ENCODE results near the gene HTR5A.
"Not testable (repeated sequence)": the region's sequence is repeated elsewhere in the genome, so short reads cannot be mapped to it uniquely, and the experiment has no call there.

Gene HTR5A

DNA sequence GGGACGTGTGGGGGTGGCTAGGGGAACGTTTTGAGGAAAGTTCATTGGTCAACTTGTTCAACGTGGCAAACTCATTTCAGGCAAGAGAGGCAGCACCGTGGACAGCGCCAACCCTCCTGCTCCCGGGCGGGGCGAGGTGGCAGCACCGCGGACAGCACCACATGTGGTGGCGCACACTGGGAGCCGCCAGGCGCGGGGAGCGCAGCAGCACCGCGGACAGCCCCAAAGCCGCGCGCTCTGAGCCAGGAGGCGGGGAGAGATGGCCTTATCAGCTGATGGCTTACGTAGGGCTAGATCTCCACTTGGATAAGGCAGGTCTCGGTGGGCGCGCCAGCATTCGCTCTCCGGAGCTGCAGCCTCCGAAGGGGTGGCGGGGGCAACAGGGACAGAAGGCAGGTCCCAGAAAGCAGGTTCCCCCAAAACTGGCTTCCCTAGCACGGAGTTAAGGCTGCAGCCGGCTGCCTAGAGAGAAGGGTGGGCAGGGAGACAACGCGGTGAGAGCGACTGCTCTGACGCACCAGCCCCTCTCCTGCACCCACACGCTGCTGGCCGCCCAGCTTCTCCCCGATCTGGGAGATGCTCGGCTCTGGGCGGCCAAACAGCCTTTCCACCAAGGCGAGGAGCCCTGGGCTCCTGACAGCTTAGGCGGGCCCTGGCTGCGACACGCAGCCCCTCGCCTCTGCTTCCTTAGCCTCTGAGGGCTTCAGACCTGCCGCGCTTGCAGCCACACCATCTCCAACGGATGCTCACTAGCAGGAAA, at the start of gene HTR5A:
TSS of gene HTR5A (plus strand) at position 333 of the 760 bp plus-strand sequence. CDS start 576 bp downstream, outside the sequence.
- DNase-seq = no peak

DNA sequence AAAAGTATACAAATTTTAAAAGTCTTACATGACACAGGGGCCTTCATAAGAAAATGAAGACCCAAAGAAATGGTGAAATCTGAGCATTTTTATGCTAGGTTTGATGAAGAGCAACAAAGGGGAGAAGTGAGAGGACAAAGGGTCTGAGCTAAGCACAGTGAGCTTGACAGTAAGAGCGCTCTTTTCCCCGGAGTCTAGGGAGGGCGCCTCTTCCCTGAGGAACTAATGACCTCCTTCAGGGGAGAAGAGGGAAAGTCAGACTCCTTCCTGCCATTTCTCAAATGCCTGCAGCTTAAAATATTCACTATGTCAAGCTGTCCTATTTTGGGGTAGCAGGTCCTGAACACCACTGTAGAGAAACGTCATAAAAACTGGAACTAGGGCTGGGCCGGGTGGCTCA, 49.1 kb upstream of the HTR5A start:
- no peak for DNase-seq

GRCh38 chr7:155021699-155022145, 48.4 kb upstream of the HTR5A start:
- no peak for DNase-seq

DNA sequence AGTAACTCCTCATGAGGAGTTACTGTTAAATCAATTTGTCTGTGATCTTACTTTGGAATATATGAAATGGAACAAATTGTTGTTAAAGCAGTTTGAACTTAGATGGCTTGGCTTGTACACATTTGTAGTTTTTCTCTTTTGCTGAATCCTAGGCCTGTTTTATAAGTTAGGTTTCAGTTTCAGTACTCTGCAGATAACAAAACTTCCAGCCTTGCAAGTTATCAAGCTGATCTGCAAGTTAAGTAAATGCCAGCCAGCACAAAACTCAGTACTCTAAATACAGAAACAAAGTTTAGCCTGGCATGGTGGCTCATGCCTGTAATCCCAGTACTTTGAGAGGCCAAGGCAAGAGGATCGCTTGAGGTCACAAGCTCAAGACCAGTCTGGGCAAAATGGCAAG, 42.2 kb upstream of the HTR5A start:
- no peak for DNase-seq

GRCh38 chr7:155032978-155033377, 37.1 kb upstream of the HTR5A start:
- DNase-seq = no peak

GRCh38 chr7:155034495-155034894, 35.6 kb upstream of the HTR5A start:
- not testable (repeated sequence) for DNase-seq

GRCh38 chr7:155038335-155038734, 31.8 kb upstream of the HTR5A start:
- no peak for DNase-seq

- DNase-seq = no peak
Observed at GRCh38 chr7:155043756-155044155, 26.4 kb upstream of the HTR5A start.

DNA sequence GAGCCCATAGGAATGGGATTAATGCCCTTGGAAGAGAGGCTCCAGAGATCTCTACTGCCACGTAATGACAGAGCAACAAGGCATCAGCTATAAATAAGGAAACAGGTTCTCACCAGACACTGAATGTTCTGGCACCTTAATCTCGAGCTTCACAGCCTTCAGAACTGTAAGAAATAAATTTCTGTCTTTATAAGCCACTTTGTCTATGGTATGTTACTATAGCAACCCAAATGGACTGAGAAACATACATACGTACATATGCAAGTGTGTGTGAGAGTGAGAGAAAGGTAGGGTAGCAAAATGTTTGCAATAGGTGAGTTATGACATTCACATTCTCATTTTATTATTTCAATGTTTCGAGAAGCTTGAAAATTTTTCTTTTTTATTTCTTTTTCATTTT, 22.1 kb upstream of the HTR5A start:
- no peak for DNase-seq

- DNase-seq = no peak
Observed at GRCh38 chr7:155051355-155051754, 18.8 kb upstream of the HTR5A start.

DNA sequence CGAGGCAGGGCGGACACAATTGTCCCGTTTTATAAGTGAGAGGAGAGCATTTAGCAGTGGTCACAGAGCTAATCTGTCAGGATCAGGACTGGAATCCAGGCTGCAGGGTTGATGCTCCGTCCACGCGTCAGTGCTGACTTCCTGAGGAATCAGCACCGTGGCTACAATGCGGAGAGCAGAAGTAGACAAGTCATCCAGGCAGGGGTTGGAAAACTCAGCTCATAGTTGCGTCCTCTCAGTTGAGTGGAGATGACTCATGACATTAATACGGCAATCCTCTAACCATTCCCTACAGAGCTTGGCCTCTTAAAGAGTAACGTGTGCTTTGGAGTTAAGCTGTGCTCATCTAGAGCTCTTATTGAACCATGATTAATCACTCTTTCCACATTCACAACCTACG, 17.1 kb upstream of the HTR5A start:
- no peak for DNase-seq

- no peak for DNase-seq
Observed at GRCh38 chr7:155054761-155055160, 15.4 kb upstream of the HTR5A start.

GRCh38 chr7:155057076-155057475, 13.0 kb upstream of the HTR5A start:
- no peak for DNase-seq

- no peak for DNase-seq
Observed at GRCh38 chr7:155058896-155059295, 11.2 kb upstream of the HTR5A start.

DNA sequence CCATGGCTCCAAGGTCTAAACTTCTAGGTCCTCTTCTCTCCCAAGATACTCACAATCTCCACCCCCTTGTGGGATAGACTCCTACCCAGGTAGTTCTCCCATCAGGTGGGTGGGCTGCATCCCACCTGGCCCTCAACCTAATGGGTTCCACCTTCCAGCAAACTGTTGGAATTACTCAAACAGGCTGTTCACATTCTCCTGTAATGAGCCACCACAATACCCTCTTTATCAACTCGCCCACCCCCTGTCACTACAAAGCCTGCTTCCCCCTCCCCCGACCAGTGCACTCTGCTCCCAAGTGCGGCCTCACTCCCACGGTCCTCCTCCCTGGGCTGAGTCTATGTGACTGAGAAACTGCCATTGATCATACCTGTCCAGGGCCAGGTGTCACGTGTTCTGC, 10.4 kb upstream of the HTR5A start:
- DNase-seq = no peak

DNA sequence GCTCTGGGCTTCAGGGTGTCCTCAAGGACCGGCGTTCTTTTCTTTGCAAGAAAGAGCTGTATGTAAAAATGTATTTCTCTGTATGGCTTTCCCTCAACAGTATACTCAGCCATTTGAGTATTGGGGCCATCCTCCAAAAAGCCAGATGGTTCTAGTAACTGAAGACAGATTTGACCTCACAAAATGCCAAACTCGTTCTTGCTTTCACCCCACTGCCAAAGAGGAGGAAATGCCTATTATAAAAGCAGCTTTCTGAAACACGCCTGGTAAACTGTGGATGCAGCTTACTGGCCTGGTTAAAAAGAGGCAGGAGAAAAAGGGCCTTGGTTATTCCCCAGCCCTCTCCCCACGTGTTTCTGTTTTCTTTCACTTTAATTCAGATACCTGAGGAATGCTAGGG, 7.7 kb upstream of the HTR5A start:
- DNase-seq = no peak

GRCh38 chr7:155064186-155064585, 5.9 kb upstream of the HTR5A start:
- no peak for DNase-seq

GRCh38 chr7:155066417-155066950, 3.6 kb upstream of the HTR5A start:
- no peak for DNase-seq

GRCh38 chr7:155071121-155071651, 1.1 kb downstream of the HTR5A start:
- no peak for DNase-seq

DNA sequence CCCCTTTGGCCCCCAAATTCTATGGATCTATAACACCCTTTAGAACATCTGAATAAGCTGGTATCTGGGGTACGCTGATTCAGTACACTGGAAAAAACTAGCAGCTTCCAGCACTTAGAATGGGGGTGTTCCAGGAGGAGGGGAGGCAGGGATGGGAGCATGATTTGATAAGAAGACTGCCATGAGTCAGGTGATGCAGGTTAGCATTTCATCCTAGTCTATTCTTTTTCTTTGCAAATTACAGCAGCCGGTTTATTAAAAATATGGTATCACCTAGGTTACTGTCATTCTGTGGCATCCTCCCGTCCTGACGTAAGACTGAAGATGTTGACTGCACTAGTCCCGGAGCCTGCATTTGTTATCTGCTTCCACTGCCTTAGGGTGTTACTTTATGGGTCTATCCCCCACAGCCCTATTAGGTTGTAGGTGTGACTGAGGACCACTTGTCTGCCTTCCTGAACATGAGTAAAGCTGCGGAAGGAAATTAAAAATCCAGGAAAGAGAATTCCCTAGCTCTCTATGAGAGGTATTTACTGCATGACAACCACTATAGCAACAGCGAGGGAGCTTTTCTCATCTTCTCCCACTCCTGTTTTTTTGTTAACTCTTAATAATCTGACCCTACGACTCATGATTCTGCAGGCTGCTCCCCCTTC, 1.9 kb downstream of the HTR5A start:
- DNase-seq = no peak

- DNase-seq = no peak
Observed at GRCh38 chr7:155073922-155074321, 3.8 kb downstream of the HTR5A start.

GRCh38 chr7:155084021-155084420, 13.9 kb downstream of the HTR5A start:
- no peak for DNase-seq

- DNase-seq = no peak
Observed at GRCh38 chr7:155084969-155085368, 14.8 kb downstream of the HTR5A start.

DNA sequence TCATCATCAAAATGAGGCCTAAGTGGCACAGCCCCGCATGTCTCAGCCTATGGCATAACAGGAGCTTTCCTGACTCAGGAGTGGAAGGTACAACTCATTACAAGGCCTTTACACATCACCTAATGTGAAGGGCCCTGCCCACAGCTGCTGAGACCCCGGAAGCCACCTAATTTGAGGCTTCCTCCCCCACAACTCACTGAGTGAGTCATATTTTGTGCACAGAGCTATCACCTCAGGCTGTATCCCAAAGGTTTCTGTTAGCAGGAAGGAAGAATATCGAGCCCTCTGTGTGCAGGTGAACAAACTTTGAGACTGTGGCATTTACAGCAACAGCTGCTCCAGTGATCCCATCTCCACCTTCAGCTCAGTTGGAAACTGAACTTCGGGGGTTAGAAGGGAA, 20.6 kb downstream of the HTR5A start:
- no peak for DNase-seq

All from cortex of kidney (tissue), 1 donor.